H9 (cell line): ENCODE results near the gene TUB. TPM values are rescaled to one million over a fixed set of nuclear protein-coding genes. Genes with fewer than 3 reads are reported as not detected.

Source experiments
- DNase-seq: peaks from one replicate; pipeline ENCODE4 v3.0.0-alpha.2; 2017
- H2AFZ ChIP-seq: one replicate; pipeline ENCODE4 v1.6.1; 2013; ENCODE audit warnings: mild to moderate bottlenecking, low read length, control low read depth, moderate library complexity
- H2AK5ac ChIP-seq: 2 replicates; pipeline ENCODE4 v1.6.1; 2013; ENCODE audit warnings: low read length, control low read depth, mixed read lengths; ENCODE audit not compliant: insufficient read length
- H2BK120ac ChIP-seq: one replicate; pipeline ENCODE4 v1.6.1; 2013; ENCODE audit warnings: low read depth, mild to moderate bottlenecking, low read length, control low read depth, inconsistent platforms; ENCODE audit not compliant: poor library complexity, severe bottlenecking
- H2BK12ac ChIP-seq: 2 replicates; pipeline ENCODE4 v1.6.1; 2013; ENCODE audit warnings: low read length, control low read depth, mixed read lengths, low read depth; ENCODE audit not compliant: insufficient read length
- H2BK15ac ChIP-seq: 2 replicates; pipeline ENCODE4 v1.6.1; 2013; ENCODE audit warnings: low read depth, low read length, control low read depth
- H2BK20ac ChIP-seq: one replicate; pipeline ENCODE4 v1.6.1; 2013; ENCODE audit warnings: low read depth, mild to moderate bottlenecking, low read length, control low read depth, inconsistent platforms; ENCODE audit not compliant: poor library complexity, severe bottlenecking
- H2BK5ac ChIP-seq: 2 replicates; pipeline ENCODE4 v1.6.1; 2013; ENCODE audit warnings: low read length, control low read depth, mixed read lengths; ENCODE audit not compliant: insufficient read length
- H3K14ac ChIP-seq: 2 replicates; pipeline ENCODE4 v1.6.1; 2013; ENCODE audit warnings: low read length, control low read depth; ENCODE audit not compliant: insufficient read depth
- H3K18ac ChIP-seq: 2 replicates; pipeline ENCODE4 v1.6.1; 2013; ENCODE audit warnings: low read depth, mild to moderate bottlenecking, mixed read lengths, low read length, control low read depth; ENCODE audit not compliant: insufficient read length
- H3K23ac ChIP-seq: 2 replicates; pipeline ENCODE4 v1.6.1; 2013; ENCODE audit warnings: low read length, control low read depth, mixed read lengths, low read depth; ENCODE audit not compliant: insufficient read length
- H3K23me2 ChIP-seq: 2 replicates; pipeline ENCODE4 v1.6.1; 2013; ENCODE audit warnings: low read depth, mild to moderate bottlenecking, mixed read lengths, low read length, control low read depth; ENCODE audit not compliant: insufficient read length, poor library complexity, severe bottlenecking
- H3K27ac ChIP-seq: 2 replicates; pipeline ENCODE4 v1.5.1; 2013; ENCODE audit warnings: low read length, control low read depth, mixed read lengths, low read depth; ENCODE audit not compliant: insufficient read length
- H3K27me3 ChIP-seq: 2 replicates; pipeline ENCODE4 v1.6.1; 2013; ENCODE audit warnings: low read length, control low read depth, inconsistent platforms; ENCODE audit not compliant: insufficient read depth
- H3K4ac ChIP-seq: 2 replicates; pipeline ENCODE4 v1.6.1; 2013; ENCODE audit warnings: low read depth, mild to moderate bottlenecking, control low read depth, inconsistent platforms, low read length, moderate library complexity
- H3K4me1 ChIP-seq: 2 replicates; pipeline ENCODE4 v1.6.1; 2013; ENCODE audit warnings: low read length, control low read depth, inconsistent platforms; ENCODE audit not compliant: insufficient read depth
- H3K4me2 ChIP-seq: 2 replicates; pipeline ENCODE4 v1.6.1; 2013; ENCODE audit warnings: low read length, control low read depth, mixed read lengths; ENCODE audit not compliant: insufficient read length, insufficient read depth
- H3K56ac ChIP-seq: 2 replicates; pipeline ENCODE4 v1.6.1; 2013; ENCODE audit warnings: low read depth, mild to moderate bottlenecking, mixed read lengths, low read length, control low read depth; ENCODE audit not compliant: insufficient read length
- H3K79me1 ChIP-seq: 2 replicates; pipeline ENCODE4 v1.6.1; 2013; ENCODE audit warnings: low read depth, mild to moderate bottlenecking, moderate library complexity, low read length, control low read depth, inconsistent platforms; ENCODE audit not compliant: insufficient read depth, poor library complexity, severe bottlenecking
- H3K79me2 ChIP-seq: 2 replicates; pipeline ENCODE4 v1.6.1; 2013; ENCODE audit warnings: low read length, control low read depth, inconsistent platforms; ENCODE audit not compliant: insufficient read depth
- H3K9ac ChIP-seq: 2 replicates; pipeline ENCODE4 v1.6.1; 2013; ENCODE audit warnings: low read length, control low read depth, mixed read lengths; ENCODE audit not compliant: insufficient read length; ENCODE audit errors: extremely low read depth
- H3K9me3 ChIP-seq: one replicate; pipeline ENCODE4 v1.6.1; 2013; ENCODE audit warnings: low read depth, low read length, inconsistent platforms; ENCODE audit not compliant: control insufficient read depth
- H3T11ph ChIP-seq: one replicate; pipeline ENCODE4 v1.6.1; 2013; ENCODE audit warnings: mild to moderate bottlenecking, low read length, control low read depth, inconsistent platforms
- H4K20me1 ChIP-seq: one replicate; pipeline ENCODE4 v1.6.1; 2013; ENCODE audit not compliant: control insufficient read depth, insufficient read length, insufficient read depth
- H4K5ac ChIP-seq: 2 replicates; pipeline ENCODE4 v1.6.1; 2013; ENCODE audit warnings: low read depth, mild to moderate bottlenecking, mixed read lengths, low read length, control low read depth; ENCODE audit not compliant: insufficient read length
- H4K8ac ChIP-seq: replicated peaks from 2 replicates; pipeline ENCODE4 v1.6.1; 2013; ENCODE audit warnings: low read length, control low read depth, mixed read lengths, low read depth; ENCODE audit not compliant: insufficient read length
- H4K91ac ChIP-seq: 2 replicates; pipeline ENCODE4 v1.6.1; 2013; ENCODE audit warnings: low read depth, mild to moderate bottlenecking, moderate library complexity, mixed read lengths, low read length, control low read depth; ENCODE audit not compliant: insufficient read length
- H3K27ac Mint-ChIP-seq, 3 experiments: 2 replicates in 2 of 3; 3 replicates in 1 of 3; pipeline ENCODE4 v1.8.0; 2020 to 2021; ENCODE audit warnings: mixed read lengths in 3 of 3, mild to moderate bottlenecking in 1 of 3, moderate library complexity in 1 of 3
- H3K27me3 Mint-ChIP-seq: 2 replicates; pipeline ENCODE4 v1.8.0; 2021; ENCODE audit warnings: low read depth, mild to moderate bottlenecking, moderate library complexity, mixed read lengths
- H3K36me3 Mint-ChIP-seq, 3 experiments: 2 replicates in 2 of 3; 3 replicates in 1 of 3; pipeline ENCODE4 v1.8.0; 2020 to 2021; ENCODE audit warnings: low read depth in 3 of 3, mixed read lengths in 3 of 3; ENCODE audit not compliant: insufficient read depth in 1 of 3
- H3K4me1 Mint-ChIP-seq, 2 experiments: 2 replicates each; pipeline ENCODE4 v1.8.0; 2020; ENCODE audit warnings: mixed read lengths in 2 of 2
- H3K4me3 Mint-ChIP-seq, 2 experiments: 2 replicates in 1 of 2; 3 replicates in 1 of 2; pipeline ENCODE4 v1.8.0; 2020 to 2021; ENCODE audit warnings: mild to moderate bottlenecking in 2 of 2, mixed read lengths in 2 of 2, moderate library complexity in 1 of 2
- H3K9me3 Mint-ChIP-seq, 2 experiments: 2 replicates in 1 of 2; 3 replicates in 1 of 2; pipeline ENCODE4 v1.8.0; 2020; ENCODE audit warnings: mild to moderate bottlenecking in 2 of 2, mixed read lengths in 2 of 2, moderate library complexity in 1 of 2
- CTCF ChIP-seq: fragments of 200-600 bp; sonication (generic); conservative IDR thresholded peaks from 3 replicates; pipeline ENCODE4 v1.8.0; 2021; ENCODE audit warnings: antibody characterized with exemption, mild to moderate bottlenecking
- WGBS: extraction: QIAGEN DNeasy Blood & Tissue Kit; methylation state at CpG from one replicate; pipeline ENCODE4 v1.1.7; 2013; ENCODE audit warnings: missing lambda C conversion rate, low lambda C conversion rate, mixed read lengths; ENCODE audit not compliant: insufficient read length; ENCODE audit errors: extremely low coverage; 5-methylcytosine and 5-hydroxymethylcytosine counted together
- total RNA-seq: library from RNA; stranded (reverse); gene quantifications from 2 replicates; pipeline ENCODE4 v1.2.1, GENCODE V29; 2021

TUB gene
- total RNA-seq, 1 experiment from 2014 or later: 14.8 TPM

- Histone ChIP-seq H4K5ac (no peak overlapping the region), H3K79me1 (no peaks in the 10 kb centered on the region), H3K4me2 (no peak overlapping the region), H3T11ph (no peak overlapping the region), H3K4ac (no peak overlapping the region), H4K20me1 (no peaks in the 10 kb centered on the region), H2BK20ac (no peak overlapping the region), H4K91ac (no peak overlapping the region), H3K23me2 (no peaks in the 10 kb centered on the region), H3K79me2 (no peaks in the 10 kb centered on the region), H3K4me1 (no peaks in the 10 kb centered on the region), H2BK15ac (no peak overlapping the region), H3K9me3 (no peaks in the 10 kb centered on the region), H4K8ac (no peak overlapping the region), H3K27me3 (no peaks in the 10 kb centered on the region), H3K56ac (no peak overlapping the region), H2AK5ac (no peak overlapping the region), H3K23ac (no peak overlapping the region), H3K9ac (no peak overlapping the region), H3K18ac (no peak overlapping the region), H2BK12ac (no peak overlapping the region), H2BK120ac (no peak overlapping the region), H2BK5ac (no peak overlapping the region), H3K27ac (no peak overlapping the region), H2AFZ (no peak overlapping the region), H3K14ac (no peak overlapping the region)
- no peak for TF ChIP-seq CTCF
- peak overlapping the region in 1 of 3 experiments; percentile 57; a peak in 1 of 7 replicates for H3K27ac Mint-ChIP-seq
- WGBS: no CpG with 5 or more reads among the region's 9 CpGs
- no peak overlapping the region for H3K4me3 Mint-ChIP-seq
- DNase-seq: no peak
- H3K36me3 Mint-ChIP-seq: peaks cover 8 to 27% (median 23%) of the 10 kb centered on the region in 3 experiments; a peak in 6 of 7 replicates
- H3K27me3 Mint-ChIP-seq: peaks cover 2% of the 10 kb centered on the region
- peaks cover 3 to 6% of the 10 kb centered on the region in 2 experiments; a peak in 2 of 4 replicates for H3K4me1 Mint-ChIP-seq
- peaks cover 0 to 2% of the 10 kb centered on the region in 2 experiments; a peak in 1 of 5 replicates for H3K9me3 Mint-ChIP-seq
Measured at GRCh38 chr11:8093931-8094575, 13.0 kb downstream of the TUB start.
